HepG2 (cell line): ENCODE results near the gene C16orf54. TPM values are rescaled to one million over a fixed set of nuclear protein-coding genes. Genes with fewer than 3 reads are reported as not detected.

Experiments used
- ATAC-seq: fragments of 200-7000 bp; cut with Tn5 transposase; 3 replicates; pipeline ENCODE4 v1.9.1; 2020; ENCODE audit warnings: mild to moderate bottlenecking, moderate library complexity
- BruUV-seq: library from RNA; stranded (reverse); fragments of 400-500 nt; replicated peaks from 2 replicates; lab custom pipeline; 2021; lab: Mats Ljungman, UMichigan
- CTCF ChIA-PET: fragments of 300-600 bp; formaldehyde crosslinking; extraction: SDS; loops from one replicate; lab custom pipeline; 2021; ENCODE audit warnings: low total read pairs, inconsistent platforms, low intra/inter-chr PET ratio; lab: Yijun Ruan, JAX
- POLR2A ChIA-PET: fragments of 350-600 bp; sonication (Branson Sonifier 250); formaldehyde crosslinking; loops from one replicate; lab custom pipeline; 2020; ENCODE audit warnings: antibody characterized with exemption, inconsistent platforms; lab: Yijun Ruan, JAX
- DNase-seq: peaks from one replicate; pipeline ENCODE4 v3.0.0-alpha.2; 2015; ENCODE audit warnings: low spot score
- FAIRE-seq: peaks from 3 replicates; lab custom pipeline; 2011; peaks lifted over from hg19 to GRCh38; lab: Jason Lieb, UNC
- H2AFZ ChIP-seq: one replicate; pipeline ENCODE4 v1.6.1; 2011; ENCODE audit warnings: low read length, inconsistent platforms
- H3K27ac ChIP-seq: fragments of 300-600 bp; 3 replicates; pipeline ENCODE4 v1.8.0; 2011; ENCODE audit warnings: mixed run types, mild to moderate bottlenecking, mixed read lengths, low read length, inconsistent platforms; ENCODE audit not compliant: insufficient read depth; ENCODE audit errors: extremely low read length
- H3K27me3 ChIP-seq, 2 experiments: fragments of 200-600 bp in 1 of 2; 2 replicates in 1 of 2; 3 replicates in 1 of 2; pipeline versions ENCODE4 v1.6.0 to v1.8.0; 2011; ENCODE audit warnings: low read length in 2 of 2, mild to moderate bottlenecking in 2 of 2, moderate library complexity in 2 of 2, inconsistent platforms in 1 of 2; ENCODE audit not compliant: insufficient read depth in 2 of 2, control insufficient read depth in 1 of 2
- H3K36me3 ChIP-seq, 2 experiments: fragments of 200-600 bp in 1 of 2; replicated peaks in 1 of 2; 2 replicates in 1 of 2; 3 replicates in 1 of 2; pipeline versions ENCODE4 v1.5.1 to v1.8.0; 2011; ENCODE audit warnings: low read length in 2 of 2, inconsistent platforms in 1 of 2; ENCODE audit not compliant: insufficient read depth in 2 of 2, control insufficient read depth in 1 of 2
- H3K4me1 ChIP-seq: 2 replicates; pipeline ENCODE4 v1.5.1; 2012; ENCODE audit warnings: low read length, inconsistent platforms; ENCODE audit not compliant: insufficient read depth
- H3K4me2 ChIP-seq: 2 replicates; pipeline ENCODE4 v1.6.0; 2011; ENCODE audit warnings: low read depth, low read length, inconsistent platforms
- H3K4me3 ChIP-seq, 3 experiments: fragments of 200-600 bp in 1 of 3; sonication (generic), shearing (Covaris generic) in 1 of 3; replicated peaks in 1 of 3; 2 replicates each; pipeline ENCODE4 v1.5.1; 2011 to 2016; ENCODE audit warnings: low read length in 3 of 3, inconsistent platforms in 2 of 3, low read depth in 2 of 3, mild to moderate bottlenecking in 2 of 3, control low read depth in 1 of 3, mixed read lengths in 1 of 3; ENCODE audit not compliant: insufficient read depth in 1 of 3
- H3K79me2 ChIP-seq: one replicate; pipeline ENCODE4 v1.6.1; 2011; ENCODE audit warnings: low read length, inconsistent platforms; ENCODE audit not compliant: insufficient read depth
- H3K9ac ChIP-seq: 2 replicates; pipeline ENCODE4 v1.6.0; 2011; ENCODE audit warnings: mild to moderate bottlenecking, low read depth, low read length, inconsistent platforms; ENCODE audit not compliant: insufficient read depth
- H3K9me3 ChIP-seq: 2 replicates; pipeline ENCODE4 v1.5.1; 2012; ENCODE audit warnings: mild to moderate bottlenecking, low read length
- H4K20me1 ChIP-seq: 2 replicates; pipeline ENCODE4 v1.6.0; 2011; ENCODE audit warnings: inconsistent platforms, mild to moderate bottlenecking, low read length, moderate library complexity; ENCODE audit not compliant: insufficient read depth
- IRF9 ChIP-seq: sonication (generic); formaldehyde crosslinking; IDR thresholded peaks from 2 replicates; pipeline ENCODE4 v1.8.0; 2022; ENCODE audit warnings: missing genetic modification reagents, mild to moderate bottlenecking, borderline replicate concordance
- KIAA2018 ChIP-seq: sonication (generic); formaldehyde crosslinking; IDR thresholded peaks from 2 replicates; pipeline ENCODE4 v1.5.0; 2020; ENCODE audit warnings: mild to moderate bottlenecking, missing genetic modification reagents, borderline replicate concordance
- NFE2L2 ChIP-seq: fragments of 150-350 bp; IDR thresholded peaks from 2 replicates; pipeline ENCODE4 v1.6.1; 2014; ENCODE audit warnings: low read length
- NFRKB ChIP-seq: fragments of 450-650 bp; IDR thresholded peaks from 2 replicates; pipeline ENCODE4 v1.6.1; 2017
- SIX1 ChIP-seq: sonication (generic); formaldehyde crosslinking; IDR thresholded peaks from 2 replicates; pipeline ENCODE4 v1.4.0; 2020; ENCODE audit warnings: missing genetic modification reagents, borderline replicate concordance
- XRCC5 ChIP-seq: fragments of 200-400 bp; formaldehyde crosslinking; optimal IDR thresholded peaks from 2 replicates; pipeline ENCODE3; 2017; ENCODE audit warnings: mild to moderate bottlenecking, low read length
- ZKSCAN5 ChIP-seq: sonication (generic); formaldehyde crosslinking; IDR thresholded peaks from 2 replicates; pipeline ENCODE4 v1.5.1; 2020; ENCODE audit warnings: mild to moderate bottlenecking, missing genetic modification reagents
- ZNF468 ChIP-seq: sonication (generic); formaldehyde crosslinking; IDR thresholded peaks from 2 replicates; pipeline ENCODE4 v1.8.0; 2022; ENCODE audit warnings: mild to moderate bottlenecking, moderate library complexity, missing genetic modification reagents
- ZNF501 ChIP-seq: sonication (generic); formaldehyde crosslinking; IDR thresholded peaks from 2 replicates; pipeline ENCODE4 v1.5.1; 2020; ENCODE audit warnings: mild to moderate bottlenecking, moderate library complexity, missing genetic modification reagents
- ZNF660 ChIP-seq: sonication (generic); formaldehyde crosslinking; IDR thresholded peaks from 2 replicates; pipeline ENCODE4 v1.5.1; 2020; ENCODE audit warnings: mild to moderate bottlenecking, low read depth, missing genetic modification reagents, borderline replicate concordance
- ZNF781 ChIP-seq: sonication (generic); formaldehyde crosslinking; IDR thresholded peaks from 2 replicates; pipeline ENCODE4 v1.5.1; 2020; ENCODE audit warnings: borderline replicate concordance, mild to moderate bottlenecking, missing genetic modification reagents; ENCODE audit errors: not compliant biosample characterization
- WGBS: methylation state at CpG from one replicate; pipeline ENCODE4 v1.1.6; 2017; ENCODE audit warnings: low lambda C conversion rate; 5-methylcytosine and 5-hydroxymethylcytosine counted together
- in situ Hi-C: cut with HindIII; loops from 2 replicates; pipeline ENCODE4 v1.10.0; 2017; ENCODE audit warnings: low pct_unique_long_range_greater_than_20kb; ENCODE audit not compliant: extremely low pct_ligation_motif_present
- intact Hi-C: fragments of 100-400 bp; cut with micrococcal nuclease; formaldehyde crosslinking; loops from one replicate; pipeline ENCODE4 v1.10.0; 2022; ENCODE audit not compliant: unreplicated experiment
- polyA plus RNA-seq, 8 experiments: library from polyadenylated mRNA; depleted of rRNA in 3 of 8; stranded (reverse) in 7 of 8; unstranded in 1 of 8; fragments of >200 nt; fragmentation: Illumina TruSeq in 4 of 8; extraction: Trizol in 4 of 8; gene quantifications; 2 replicates each; pipeline versions ENCODE4 v1.2.1 to v1.2.3, GENCODE V29; 2011 to 2016; ENCODE audit warnings: low read depth in 4 of 8, missing spikeins in 1 of 8, mixed read lengths in 1 of 8; ENCODE audit not compliant: insufficient read depth in 1 of 8
- total RNA-seq, 5 experiments: library from RNA; depleted of rRNA; stranded (reverse); fragments of >200 nt; fragmentation: Illumina TruSeq; extraction: Trizol; gene quantifications; 2 replicates each; pipeline ENCODE4 v1.2.3, GENCODE V29; 2016; ENCODE audit warnings: low read depth in 1 of 5

C16orf54 gene
- total and polyA plus RNA-seq, 2 of the 13 experiments (the other 11 are each of a cell fraction or from before 2014, with no cell fraction given) = not detected

GRCh38 chr16:29714396-29714795 lies 31.4 kb downstream of the C16orf54 start:
- WGBS = 10% methylated on average over 2 of the region's 2 CpGs
- ChIA-PET POLR2A (no interaction called here), CTCF (no interaction called here)
- no peak overlapping the region for H3K4me2 ChIP-seq
- ATAC-seq = no peak
- FAIRE-seq = no peak
- no peaks in the 10 kb centered on the region for H3K79me2 ChIP-seq
- peaks cover 40% of the 10 kb centered on the region for H3K4me1 ChIP-seq
- in situ Hi-C loops (no loop called here), intact Hi-C loops (no loop called here)
- H3K27ac ChIP-seq = no peak overlapping the region
- DNase-seq = no peak
- TF ChIP-seq ZNF781 (CRISPR knock-in tag) (no peak), NFE2L2 (no peak), ZKSCAN5 (no peak), ZNF660 (CRISPR knock-in tag) (no peak), NFRKB (no peak), XRCC5 (no peak), ZNF501 (no peak)
- BruUV-seq = no TSS peak
- no peak overlapping the region for H3K4me3 ChIP-seq
- no peaks in the 10 kb centered on the region for H4K20me1 ChIP-seq
- H3K36me3 ChIP-seq = no peaks in the 10 kb centered on the region
- no peak overlapping the region for H2AFZ ChIP-seq
- H3K9ac ChIP-seq = no peak overlapping the region
- no peaks in the 10 kb centered on the region; a peak in 1 of 5 replicates for H3K27me3 ChIP-seq
- H3K9me3 ChIP-seq = no peaks in the 10 kb centered on the region

GRCh38 chr16:29712809-29713208 lies 33.0 kb downstream of the C16orf54 start:
- H3K9me3 ChIP-seq = no peaks in the 10 kb centered on the region
- CTCF ChIA-PET = no interaction called here
- H3K4me2 ChIP-seq = no peak overlapping the region
- FAIRE-seq = no peak
- intact Hi-C loops = no loop called here
- no peaks in the 10 kb centered on the region for H3K27me3 ChIP-seq
- POLR2A ChIA-PET = no interaction called here
- peaks cover 40% of the 10 kb centered on the region for H3K4me1 ChIP-seq
- 24% methylated on average over 4 of the region's 4 CpGs for WGBS
- H2AFZ ChIP-seq = no peak overlapping the region
- no peak overlapping the region for H3K4me3 ChIP-seq
- no peak for DNase-seq
- no TSS peak for BruUV-seq
- H3K9ac ChIP-seq = no peak overlapping the region
- H3K79me2 ChIP-seq = no peaks in the 10 kb centered on the region
- no peak for ATAC-seq
- H3K27ac ChIP-seq = no peak overlapping the region
- no peaks in the 10 kb centered on the region for H3K36me3 ChIP-seq
- H4K20me1 ChIP-seq = no peaks in the 10 kb centered on the region
- in situ Hi-C loops = no loop called here
- TF ChIP-seq ZNF468 (CRISPR knock-in tag) = no peak
- no peak for TF ChIP-seq KIAA2018 (CRISPR knock-in tag)
- TF ChIP-seq SIX1 (CRISPR knock-in tag) = no peak
- no peak for TF ChIP-seq IRF9 (CRISPR knock-in tag)
